ENCODE measurements around the gene MSRB1. TPM values are rescaled to one million over a fixed set of nuclear protein-coding genes. Genes with fewer than 3 reads are reported as not detected.

The MSRB1 gene
- total and polyA plus RNA-seq, 2 donors (not counting 3 experiments of a cell fraction or from before 2014, with no cell fraction given): 25.0 to 42.1 TPM

DNA sequence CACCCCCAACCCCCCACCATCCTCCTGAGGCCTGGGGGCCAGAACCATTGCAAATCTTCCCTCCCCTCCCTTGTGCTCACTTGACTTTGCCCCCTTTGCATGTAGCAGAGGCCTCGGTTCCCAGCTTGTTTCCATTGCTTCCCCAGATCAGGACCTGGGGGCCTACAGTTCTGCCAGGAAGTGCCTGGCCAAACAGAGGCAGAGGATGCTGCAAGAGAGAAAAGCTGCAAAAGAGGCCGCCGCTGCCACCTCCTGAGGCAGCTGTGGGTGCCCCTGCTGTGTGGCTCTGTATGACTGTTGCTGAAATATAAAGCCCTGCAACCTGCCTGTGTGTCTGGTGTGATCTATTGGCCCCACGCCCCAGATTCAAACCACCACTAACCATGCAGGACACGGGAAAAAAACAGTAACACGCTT, 18.7 kb upstream of the MSRB1 start:
- no peak for DNase-seq (ENCODE audit: low read depth, low spot score)
- intact Hi-C loops (cut with micrococcal nuclease) (no loop called here), dilution Hi-C loops (cut with MboI; ENCODE audit: extremely low pct_ligation_motif_present, low sequenced_read_pairs) (no loop called here)
- H3K27me3 ChIP-seq (ENCODE audit: control insufficient read depth in 2 of 2, insufficient read depth in 2 of 2, low read length in 2 of 2): no peaks in the 10 kb centered on the region
- H3K9me1 ChIP-seq (replicated peaks; ENCODE audit: control insufficient read depth, extremely low read depth, insufficient read depth, low read length): no peaks in the 10 kb centered on the region
- FAIRE-seq: no peak
- no peak overlapping the region for H3K27ac ChIP-seq (ENCODE audit: insufficient read depth, low read depth, low read length)
- H4K20me1 ChIP-seq (replicated peaks; ENCODE audit: control insufficient read depth, extremely low read depth, insufficient read depth, low read length): no peaks in the 10 kb centered on the region
- no peak overlapping the region for H3K4me2 ChIP-seq (ENCODE audit: insufficient read depth, low read length)
- no TSS peak for BruUV-seq (replicated peaks)
- no peaks in the 10 kb centered on the region for H3K9me3 ChIP-seq (replicated peaks; ENCODE audit: control insufficient read depth, insufficient read depth, low read length)
- no peak overlapping the region for H2AFZ ChIP-seq (ENCODE audit: low read depth, low read length)
- peaks cover 8 to 17% of the 10 kb centered on the region in 2 experiments for H3K36me3 ChIP-seq (ENCODE audit: control insufficient read depth in 2 of 2, extremely low read depth in 1 of 2, insufficient read depth in 2 of 2, low read length in 2 of 2)
- H3K79me2 ChIP-seq (ENCODE audit: control insufficient read depth, insufficient read depth, low read length): peaks cover 50% of the 10 kb centered on the region
- TF ChIP-seq GATA2 (IDR thresholded peaks at IDR 0.05; ENCODE audit: insufficient read depth, insufficient read length, low read depth, low read length) (no peak), POLR2AphosphoS5 (IDR thresholded peaks at IDR 0.05; ENCODE audit: insufficient read depth, low read depth, low read length) (no peak), POLR2A (IDR thresholded peaks at IDR 0.05; ENCODE audit: low read depth, low read length) (no peak), JUN (IDR thresholded peaks at IDR 0.05; ENCODE audit: borderline replicate concordance, insufficient read depth, insufficient read length, low read depth) (no peak), EZH2 (IDR thresholded peaks at IDR 0.05; ENCODE audit: borderline replicate concordance, low read depth, low read length, severe bottlenecking) (no peak), MYC (IDR thresholded peaks at IDR 0.05; ENCODE audit: low read depth, low read length) (no peak), FOS (IDR thresholded peaks at IDR 0.05; ENCODE audit: borderline replicate concordance, insufficient read depth, low read length) (no peak)
- TF ChIP-seq, protein P1, sequence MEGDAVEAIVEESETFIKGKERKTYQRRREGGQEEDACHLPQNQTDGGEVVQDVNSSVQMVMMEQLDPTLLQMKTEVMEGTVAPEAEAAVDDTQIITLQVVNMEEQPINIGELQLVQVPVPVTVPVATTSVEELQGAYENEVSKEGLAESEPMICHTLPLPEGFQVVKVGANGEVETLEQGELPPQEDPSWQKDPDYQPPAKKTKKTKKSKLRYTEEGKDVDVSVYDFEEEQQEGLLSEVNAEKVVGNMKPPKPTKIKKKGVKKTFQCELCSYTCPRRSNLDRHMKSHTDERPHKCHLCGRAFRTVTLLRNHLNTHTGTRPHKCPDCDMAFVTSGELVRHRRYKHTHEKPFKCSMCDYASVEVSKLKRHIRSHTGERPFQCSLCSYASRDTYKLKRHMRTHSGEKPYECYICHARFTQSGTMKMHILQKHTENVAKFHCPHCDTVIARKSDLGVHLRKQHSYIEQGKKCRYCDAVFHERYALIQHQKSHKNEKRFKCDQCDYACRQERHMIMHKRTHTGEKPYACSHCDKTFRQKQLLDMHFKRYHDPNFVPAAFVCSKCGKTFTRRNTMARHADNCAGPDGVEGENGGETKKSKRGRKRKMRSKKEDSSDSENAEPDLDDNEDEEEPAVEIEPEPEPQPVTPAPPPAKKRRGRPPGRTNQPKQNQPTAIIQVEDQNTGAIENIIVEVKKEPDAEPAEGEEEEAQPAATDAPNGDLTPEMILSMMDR (IDR thresholded peaks at IDR 0.05; ENCODE audit: extremely low read depth in 1 of 2, insufficient read depth in 1 of 2, low read depth in 1 of 2, low read length in 2 of 2): no peak
- TF ChIP-seq, protein P2, sequence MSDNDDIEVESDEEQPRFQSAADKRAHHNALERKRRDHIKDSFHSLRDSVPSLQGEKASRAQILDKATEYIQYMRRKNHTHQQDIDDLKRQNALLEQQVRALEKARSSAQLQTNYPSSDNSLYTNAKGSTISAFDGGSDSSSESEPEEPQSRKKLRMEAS (IDR thresholded peaks at IDR 0.05; ENCODE audit: insufficient read depth, insufficient read length): no peak
- H3K4me3 ChIP-seq (replicated peaks in 1 of 3; ENCODE audit: insufficient read depth in 1 of 3, low read depth in 1 of 3, low read length in 3 of 3): no peak overlapping the region
- H3K9ac ChIP-seq (replicated peaks; ENCODE audit: extremely low read depth, insufficient read depth, low read length): no peak overlapping the region
- ChIA-PET CTCF (interaction anchor here (2.2 kb wide), 1 partner anchor 179 kb away, joined by 9 read pairs; no protein-coding TSS in a partner anchor), POLR2A (no interaction called here)
- H3K4me1 ChIP-seq (ENCODE audit: control insufficient read depth, extremely low read depth, insufficient read depth, low read length): peaks cover 27% of the 10 kb centered on the region

Measured in endothelial cell of umbilical vein (primary cell).